Medulla oblongata (tissue), 1 donor: ENCODE measurements around the gene NRAP.

Source experiments
- DNase-seq: peaks from one replicate; pipeline ENCODE4 v3.0.0-alpha.2; 2015; ENCODE audit errors: extremely low spot score

The NRAP gene

DNA sequence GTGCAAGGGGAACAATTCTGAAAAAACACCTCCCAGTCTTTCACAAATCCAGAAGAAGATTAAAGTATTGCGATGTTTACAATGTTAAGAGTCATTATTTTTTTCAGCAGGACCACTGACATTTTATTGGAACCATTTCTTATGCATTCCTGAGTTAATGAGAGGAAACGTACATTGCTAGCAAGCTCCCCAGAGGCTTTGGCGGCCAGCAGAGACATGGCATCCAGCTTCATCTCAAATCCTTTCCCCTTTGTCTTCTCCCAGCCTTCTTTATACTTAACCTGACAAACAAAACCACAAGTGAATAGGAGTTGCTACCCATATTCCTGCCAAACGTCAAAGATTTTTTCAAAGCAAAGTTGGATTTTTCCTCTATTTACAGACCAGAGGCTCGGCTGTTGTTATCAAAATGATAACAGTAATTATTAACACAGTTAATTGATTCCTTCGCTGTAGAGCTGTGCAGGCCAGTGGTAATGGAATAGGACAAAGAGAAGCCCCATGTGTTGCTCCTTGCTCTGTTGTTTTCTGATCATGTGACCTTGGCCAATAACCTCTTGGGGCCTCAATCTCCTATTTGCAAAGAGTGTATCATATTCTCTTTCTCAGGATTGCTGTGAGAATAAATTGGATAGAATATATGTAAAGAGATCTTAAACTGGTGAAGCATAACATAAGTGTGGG is 32.0 kb downstream of the NRAP start:
- no peak for DNase-seq

- no peak for DNase-seq
These were observed 32.8 kb downstream of the NRAP start for GRCh38 chr10:113630929-113631533.

DNA sequence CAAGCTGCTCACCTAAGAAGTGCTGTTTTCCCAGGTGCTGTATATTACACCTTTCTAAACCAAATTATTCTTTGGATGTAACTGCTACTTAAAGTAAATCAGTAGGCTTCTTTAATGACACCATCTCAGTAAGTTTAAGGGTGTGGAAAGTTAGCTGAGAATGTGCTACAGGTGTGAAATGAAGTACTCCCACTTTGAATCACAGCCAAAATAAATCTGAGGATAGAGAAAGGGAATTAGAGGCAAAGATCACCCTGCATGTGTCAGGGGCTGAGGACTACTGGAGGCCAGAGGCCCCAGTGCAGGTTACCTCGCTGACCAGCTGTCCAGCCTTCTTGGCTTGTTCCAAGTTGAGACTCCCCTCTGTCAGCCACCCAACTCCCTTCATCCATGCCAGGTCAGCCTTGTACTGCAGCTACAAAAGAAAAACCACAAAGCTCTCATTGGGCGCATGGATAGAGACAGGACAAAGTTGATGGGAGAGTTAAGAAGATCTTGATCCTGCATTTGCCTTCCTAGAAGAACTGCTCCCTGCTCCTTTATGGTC is 35.2 kb downstream of the NRAP start:
- no peak for DNase-seq

GRCh38 chr10:113627836-113628235 is 36.0 kb downstream of the NRAP start:
- DNase-seq = no peak

DNA sequence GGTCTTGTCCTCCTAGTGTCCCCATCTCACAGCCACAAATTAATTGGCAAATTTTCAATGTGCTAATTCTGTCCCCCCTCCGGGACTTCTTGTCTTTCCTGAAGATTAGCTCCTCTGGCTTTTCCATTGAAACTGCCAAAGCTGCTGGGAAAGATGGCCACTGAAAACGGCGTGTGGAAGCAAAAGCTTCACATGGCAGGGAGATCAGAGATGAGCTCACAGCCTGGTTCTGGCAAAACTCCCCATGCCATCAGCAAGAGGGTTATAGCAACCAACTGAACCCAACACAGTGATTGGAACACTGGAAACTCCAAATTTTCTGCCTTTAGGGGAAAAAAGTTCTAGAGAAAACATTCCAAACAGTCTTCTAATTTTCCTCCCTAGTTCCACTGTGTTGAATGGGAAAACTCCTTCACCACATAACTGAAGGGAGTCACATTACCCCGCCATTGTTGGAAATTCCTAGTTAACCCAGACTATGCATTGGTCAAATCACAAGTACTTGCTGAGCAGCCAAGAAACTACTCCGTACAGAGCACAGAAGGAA is 37.0 kb downstream of the NRAP start:
- DNase-seq = no peak

- no peak for DNase-seq
These were observed 38.2 kb downstream of the NRAP start for GRCh38 chr10:113625461-113626186.

- no peak for DNase-seq
These were observed 41.0 kb downstream of the NRAP start for GRCh38 chr10:113622831-113623230.

- no peak for DNase-seq
These were observed 42.0 kb downstream of the NRAP start for GRCh38 chr10:113621799-113622198.

GRCh38 chr10:113620936-113621335 is 42.9 kb downstream of the NRAP start:
- no peak for DNase-seq

GRCh38 chr10:113620511-113620910 is 43.3 kb downstream of the NRAP start:
- no peak for DNase-seq

DNA sequence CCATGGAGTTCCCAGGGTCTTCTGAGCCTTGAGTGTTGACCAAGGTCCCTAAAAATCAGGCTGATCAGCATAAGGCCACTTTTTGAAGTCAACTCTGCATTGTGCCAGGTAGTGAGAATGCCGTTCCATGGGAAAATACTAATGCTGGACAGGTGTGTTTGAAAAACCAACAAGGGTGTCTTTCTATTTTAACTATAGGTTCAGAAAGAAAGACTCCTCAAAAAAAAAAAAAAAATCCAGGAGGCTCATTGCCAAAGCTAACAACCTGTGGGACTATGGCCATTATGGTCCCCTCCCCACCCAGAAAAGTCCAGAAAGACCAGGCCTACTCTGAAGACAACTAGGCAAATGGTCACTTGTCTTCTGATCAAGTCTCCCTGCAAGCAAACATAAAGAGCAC is 44.4 kb downstream of the NRAP start:
- DNase-seq = no peak

- no peak for DNase-seq
These were observed 45.5 kb downstream of the NRAP start for GRCh38 chr10:113618338-113618737.

GRCh38 chr10:113617086-113617485 is 46.8 kb downstream of the NRAP start:
- no peak for DNase-seq

GRCh38 chr10:113616244-113617074 is 47.4 kb downstream of the NRAP start:
- peak; percentile 26 for DNase-seq

GRCh38 chr10:113613977-113614690 is 49.7 kb downstream of the NRAP start:
- DNase-seq = no peak

DNA sequence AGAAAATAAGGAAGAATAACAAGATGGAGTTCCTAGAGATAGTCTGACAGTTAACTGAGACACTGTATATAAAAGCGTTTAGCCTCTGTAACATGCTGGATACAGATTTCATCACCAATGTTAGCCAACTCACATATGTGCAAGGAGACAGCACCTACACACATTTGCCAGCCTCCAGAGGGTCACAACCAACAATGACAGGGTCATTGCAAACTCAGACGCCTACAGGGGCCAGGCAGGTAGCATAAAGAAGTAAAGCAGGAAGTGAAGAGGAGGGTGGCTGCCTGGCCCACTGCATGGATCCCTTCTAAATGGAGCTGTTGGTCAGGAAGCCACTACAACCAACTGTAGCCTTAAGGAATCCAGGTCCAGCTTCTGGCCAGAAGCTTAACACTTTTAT is 50.4 kb downstream of the NRAP start:
- DNase-seq = no peak

- DNase-seq = peak; percentile 67
These were observed 51.7 kb downstream of the NRAP start for GRCh38 chr10:113612154-113612553.

- DNase-seq = no peak
These were observed 52.9 kb downstream of the NRAP start for GRCh38 chr10:113610631-113611601.

DNA sequence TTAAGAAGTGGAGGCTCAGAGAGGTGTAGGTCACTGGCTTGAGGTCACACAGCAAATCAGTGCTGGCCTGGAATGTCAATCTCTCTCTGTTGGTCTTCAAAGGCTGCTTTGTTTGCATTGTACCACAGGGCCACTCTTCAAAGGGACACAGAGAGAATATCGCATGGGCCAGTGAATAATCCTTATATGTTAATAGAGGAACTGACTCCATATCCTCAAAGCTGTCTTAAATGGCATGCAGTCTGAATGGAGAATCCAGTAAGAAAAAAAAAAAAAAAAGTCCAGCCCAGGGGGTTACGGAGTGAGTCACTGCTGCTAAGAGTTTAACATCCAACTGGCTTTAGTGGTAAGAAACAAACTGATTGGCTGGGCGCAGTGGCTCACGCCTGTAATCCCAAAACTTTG is 54.1 kb downstream of the NRAP start:
- peak; percentile 20 for DNase-seq
